Upper lobe of right lung (tissue), 1 donor: ENCODE data around the gene GPATCH2. TPM values are rescaled to one million over a fixed set of nuclear protein-coding genes. Genes with fewer than 3 reads are reported as not detected.
A peak's percentile ranks its signal among the peaks of the same experiment; 100 is the strongest.

Source experiments
- ATAC-seq: fragments of 200-7000 bp; cut with Tn5 transposase; one replicate; pipeline ENCODE4 v1.9.1; 2020; ENCODE audit warnings: mild to moderate bottlenecking, moderate library complexity
- DNase-seq: peaks from one replicate; pipeline ENCODE4 v3.0.0-alpha.2; 2020
- H3K27ac ChIP-seq: fragments of 200-600 bp; one replicate; pipeline ENCODE4 v1.8.0; 2022
- H3K27me3 ChIP-seq: fragments of 200-600 bp; one replicate; pipeline ENCODE4 v1.8.0; 2022; ENCODE audit warnings: mild to moderate bottlenecking
- H3K36me3 ChIP-seq: fragments of 200-600 bp; one replicate; pipeline ENCODE4 v1.8.0; 2022
- H3K4me1 ChIP-seq: fragments of 200-600 bp; one replicate; pipeline ENCODE4 v1.8.0; 2022
- H3K4me3 ChIP-seq: fragments of 200-600 bp; one replicate; pipeline ENCODE4 v1.8.0; 2022; ENCODE audit warnings: mild to moderate bottlenecking
- H3K9me3 ChIP-seq: fragments of 200-600 bp; one replicate; pipeline ENCODE4 v1.8.0; 2022
- intact Hi-C: fragments of 100-400 bp; cut with DNase I; formaldehyde crosslinking; loops from one replicate; pipeline ENCODE4 v1.11.0; 2022
- total RNA-seq: library from RNA; stranded (reverse); fragmentation: NEBNext Ultra II Directional; extraction: Animal tissue kit (Norgen Biotek cat#: 25700); gene quantifications from one replicate; pipeline ENCODE4 v1.2.1, GENCODE V29; 2021
- TF ChIP-seq, protein P1 (sequence below): fragments of 200-600 bp; IDR thresholded peaks from one replicate; pipeline ENCODE4 v1.8.0; 2022; ENCODE audit warnings: antibody characterized with exemption
- donor health status: DM: no; HTN: yes; CAD: no; lungs with severe emphysema.

GPATCH2 gene
- total RNA-seq, 1 donor from 2014 or later, result 11.3 TPM

DNA sequence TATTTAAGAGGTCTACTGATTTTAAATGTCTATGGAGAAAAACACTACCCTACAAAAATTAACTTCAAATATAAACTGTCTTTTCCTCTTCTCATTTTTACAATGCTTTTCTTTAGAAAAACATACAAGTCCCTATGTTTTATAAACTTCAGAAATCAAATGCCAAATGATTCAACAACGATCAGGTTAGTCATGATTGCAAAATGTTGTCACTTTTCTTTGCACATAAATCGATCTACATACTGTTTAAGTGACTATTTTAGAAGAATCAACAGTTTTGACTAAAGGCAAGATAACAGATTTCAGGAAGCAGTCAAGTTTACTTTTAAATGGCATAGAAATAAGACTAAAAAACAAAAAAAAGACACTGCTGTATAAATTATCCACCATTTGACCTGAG, 168.7 kb downstream of the GPATCH2 start:
- H3K27me3 ChIP-seq, result no peaks in the 10 kb centered on the region
- H3K4me3 ChIP-seq, result no peak overlapping the region
- intact Hi-C loops, result no loop called here
- no peak for DNase-seq
- no peak overlapping the region for H3K27ac ChIP-seq
- no peaks in the 10 kb centered on the region for H3K36me3 ChIP-seq
- peaks cover 4% of the 10 kb centered on the region for H3K9me3 ChIP-seq
- ATAC-seq, result no peak
- TF ChIP-seq, protein P1, sequence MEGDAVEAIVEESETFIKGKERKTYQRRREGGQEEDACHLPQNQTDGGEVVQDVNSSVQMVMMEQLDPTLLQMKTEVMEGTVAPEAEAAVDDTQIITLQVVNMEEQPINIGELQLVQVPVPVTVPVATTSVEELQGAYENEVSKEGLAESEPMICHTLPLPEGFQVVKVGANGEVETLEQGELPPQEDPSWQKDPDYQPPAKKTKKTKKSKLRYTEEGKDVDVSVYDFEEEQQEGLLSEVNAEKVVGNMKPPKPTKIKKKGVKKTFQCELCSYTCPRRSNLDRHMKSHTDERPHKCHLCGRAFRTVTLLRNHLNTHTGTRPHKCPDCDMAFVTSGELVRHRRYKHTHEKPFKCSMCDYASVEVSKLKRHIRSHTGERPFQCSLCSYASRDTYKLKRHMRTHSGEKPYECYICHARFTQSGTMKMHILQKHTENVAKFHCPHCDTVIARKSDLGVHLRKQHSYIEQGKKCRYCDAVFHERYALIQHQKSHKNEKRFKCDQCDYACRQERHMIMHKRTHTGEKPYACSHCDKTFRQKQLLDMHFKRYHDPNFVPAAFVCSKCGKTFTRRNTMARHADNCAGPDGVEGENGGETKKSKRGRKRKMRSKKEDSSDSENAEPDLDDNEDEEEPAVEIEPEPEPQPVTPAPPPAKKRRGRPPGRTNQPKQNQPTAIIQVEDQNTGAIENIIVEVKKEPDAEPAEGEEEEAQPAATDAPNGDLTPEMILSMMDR, result no peak
- no peaks in the 10 kb centered on the region for H3K4me1 ChIP-seq

DNA sequence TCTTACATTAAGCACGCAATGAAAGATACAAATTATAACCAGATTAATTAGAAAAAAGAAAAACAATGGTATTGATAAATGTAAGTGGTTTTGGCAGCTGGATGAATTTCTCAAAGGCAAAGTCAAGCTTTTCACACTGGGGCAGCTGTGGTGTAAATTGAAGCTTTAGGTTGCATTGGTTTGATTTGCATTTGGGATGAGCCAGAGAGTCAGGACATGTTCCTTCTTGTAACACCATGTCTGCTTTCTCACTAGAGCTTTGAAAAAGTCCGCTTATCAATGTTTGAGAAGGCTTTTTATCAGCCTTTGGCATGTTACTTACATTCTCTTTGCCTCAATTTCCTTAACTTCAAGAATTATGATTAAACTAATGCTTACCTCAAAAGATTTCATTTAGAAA, 173.9 kb downstream of the GPATCH2 start:
- H3K27me3 ChIP-seq, result no peaks in the 10 kb centered on the region
- H3K4me3 ChIP-seq, result no peak overlapping the region
- H3K36me3 ChIP-seq, result no peaks in the 10 kb centered on the region
- TF ChIP-seq, protein P1, result no peak
- H3K4me1 ChIP-seq, result no peaks in the 10 kb centered on the region
- H3K27ac ChIP-seq, result no peak overlapping the region
- H3K9me3 ChIP-seq, result no peaks in the 10 kb centered on the region
- DNase-seq (no peak), ATAC-seq (no peak)
- intact Hi-C loops, result no loop called here

DNA sequence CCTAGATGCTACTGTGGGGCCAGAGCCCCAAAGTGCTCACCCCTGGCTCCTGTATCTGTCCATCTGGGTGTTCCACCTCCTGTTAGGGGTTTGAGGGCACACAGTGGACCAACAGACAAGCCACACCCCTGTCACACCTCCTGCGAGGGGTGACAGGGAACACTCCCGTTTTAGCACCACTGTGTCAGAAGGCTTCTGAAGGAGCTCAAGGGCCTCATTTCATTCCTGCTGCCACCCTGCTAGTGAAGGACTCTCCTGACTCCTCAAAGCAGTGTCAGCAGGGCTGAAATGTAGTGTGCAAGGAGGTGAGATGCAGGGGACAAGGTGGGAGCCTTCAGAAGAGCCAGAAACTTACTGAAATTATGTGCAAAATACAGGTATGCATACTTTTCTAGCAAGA, 174.6 kb downstream of the GPATCH2 start:
- intact Hi-C loops, result no loop called here
- TF ChIP-seq, protein P1, result no peak
- Histone ChIP-seq H3K9me3 (no peaks in the 10 kb centered on the region), H3K27me3 (no peaks in the 10 kb centered on the region), H3K4me3 (no peak overlapping the region), H3K4me1 (no peaks in the 10 kb centered on the region), H3K36me3 (no peaks in the 10 kb centered on the region), H3K27ac (no peak overlapping the region)
- DNase-seq, result no peak
- ATAC-seq, result peak; percentile 41

DNA sequence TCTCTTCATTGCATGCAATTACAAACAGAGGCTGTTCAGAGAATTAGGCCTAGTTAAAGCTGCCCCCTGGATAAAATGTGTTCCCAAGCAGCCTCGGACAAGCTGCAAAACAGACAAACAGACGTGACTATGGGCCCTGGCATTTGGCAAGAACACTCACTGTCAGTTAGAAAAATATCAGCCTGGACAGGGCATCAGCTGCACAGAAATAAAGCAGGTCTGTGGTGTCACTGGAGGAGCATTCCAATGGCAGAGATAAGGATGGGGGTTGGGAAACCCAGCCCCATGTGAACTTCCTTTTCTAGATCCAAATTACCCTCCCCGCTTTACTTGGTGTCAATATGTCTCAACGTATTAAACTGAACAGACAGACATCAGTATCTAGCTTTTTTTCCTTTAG, 177.1 kb downstream of the GPATCH2 start:
- Histone ChIP-seq H3K4me1 (no peaks in the 10 kb centered on the region), H3K4me3 (no peak overlapping the region), H3K9me3 (no peaks in the 10 kb centered on the region), H3K36me3 (peaks cover 5% of the 10 kb centered on the region), H3K27ac (no peak overlapping the region), H3K27me3 (no peaks in the 10 kb centered on the region)
- TF ChIP-seq, protein P1, result no peak
- ATAC-seq (no peak), DNase-seq (no peak)
- intact Hi-C loops, result no loop called here

DNA sequence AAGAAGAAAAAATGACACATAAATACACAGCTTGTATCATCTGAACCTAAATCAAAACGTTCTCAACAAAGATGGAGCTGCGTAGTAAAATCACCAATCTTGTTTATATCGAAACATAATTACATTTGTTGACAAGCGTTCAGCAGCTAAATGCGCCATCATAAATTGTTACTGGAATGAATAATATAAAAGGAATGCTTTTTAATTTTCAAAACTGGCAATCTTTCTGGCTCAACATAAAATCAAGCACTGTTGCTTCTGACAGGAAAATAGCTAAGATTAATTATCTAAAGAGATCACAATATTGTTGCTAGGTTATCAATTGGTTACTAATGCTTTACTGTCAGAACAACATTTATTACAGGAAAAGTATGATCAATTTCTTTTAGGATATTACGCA, 181.5 kb downstream of the GPATCH2 start:
- Histone ChIP-seq H3K9me3 (no peaks in the 10 kb centered on the region), H3K4me3 (no peak overlapping the region), H3K4me1 (no peaks in the 10 kb centered on the region), H3K27me3 (no peaks in the 10 kb centered on the region), H3K36me3 (peaks cover 12% of the 10 kb centered on the region), H3K27ac (no peak overlapping the region)
- DNase-seq, result no peak
- TF ChIP-seq, protein P1, result no peak
- intact Hi-C loops, result no loop called here
- ATAC-seq, result no peak

DNA sequence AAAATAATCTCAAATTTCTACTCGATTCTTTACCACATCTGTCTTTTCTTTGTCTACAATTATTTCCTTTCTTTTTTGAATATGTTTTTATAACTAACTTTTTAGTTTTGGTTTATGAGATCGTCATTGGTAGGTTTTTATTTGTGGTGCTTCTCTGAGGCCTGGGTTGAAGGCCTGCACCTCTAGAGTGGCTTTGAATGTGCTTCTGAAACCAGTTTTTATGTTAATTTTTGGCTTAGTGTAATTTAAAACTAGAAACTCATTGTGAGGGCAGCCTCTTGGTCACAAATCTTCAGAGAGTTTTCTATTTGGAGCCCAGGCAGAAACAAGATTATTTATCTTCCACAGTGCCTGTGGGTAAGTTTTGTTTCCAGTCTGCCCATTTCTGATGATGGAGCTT, 187.0 kb downstream of the GPATCH2 start:
- TF ChIP-seq, protein P1, result no peak
- no peaks in the 10 kb centered on the region for H3K27me3 ChIP-seq
- no peak for DNase-seq
- H3K9me3 ChIP-seq, result no peaks in the 10 kb centered on the region
- ATAC-seq, result no peak
- H3K36me3 ChIP-seq, result peaks cover 7% of the 10 kb centered on the region
- no peak overlapping the region for H3K4me3 ChIP-seq
- no peaks in the 10 kb centered on the region for H3K4me1 ChIP-seq
- intact Hi-C loops, result no loop called here
- H3K27ac ChIP-seq, result no peak overlapping the region
